ENCODE data around the gene JAZF1. TPM values are rescaled to one million over a fixed set of nuclear protein-coding genes. Genes with fewer than 3 reads are reported as not detected.
A peak's percentile ranks its signal among the peaks of the same experiment; 100 is the strongest.

JAZF1 gene
- total and polyA plus RNA-seq, 10 of the 15 experiments (the other 5 are each of a cell fraction or from before 2014, with no cell fraction given): 0.04 to 0.82 (median 0.15) TPM; not detected in 3

- CTCF ChIA-PET: no interaction called here
- Histone ChIP-seq H3K27me3 (replicated peaks in 1 of 2; ENCODE audit: control insufficient read depth in 2 of 2, insufficient read depth in 2 of 2, low read length in 1 of 2) (peaks cover 1 to 3% of the 10 kb centered on the region in 2 experiments; a peak in 1 of 4 replicates), H3K27ac (ENCODE audit: control insufficient read depth, insufficient read depth) (no peak overlapping the region), H3K9ac (ENCODE audit: control insufficient read depth, insufficient read depth, low read length) (no peak overlapping the region), H2AFZ (ENCODE audit: control insufficient read depth, low read depth, low read length) (no peak overlapping the region), H3K36me3 (ENCODE audit: control insufficient read depth in 2 of 2, insufficient read depth in 2 of 2, low read length in 1 of 2) (no peaks in the 10 kb centered on the region), H3K9me3 (replicated peaks; ENCODE audit: control insufficient read depth, insufficient read depth, low read length) (no peaks in the 10 kb centered on the region), H3K79me2 (ENCODE audit: control insufficient read depth, insufficient read depth, low read length) (no peaks in the 10 kb centered on the region), H3K4me1 (ENCODE audit: control insufficient read depth, insufficient read depth, low read length) (peaks cover 11% of the 10 kb centered on the region), H3K4me3 (no peak overlapping the region), H4K20me1 (ENCODE audit: control insufficient read depth, insufficient read depth) (no peaks in the 10 kb centered on the region), H3K4me2 (ENCODE audit: control insufficient read depth, insufficient read depth) (no peak overlapping the region)
- intact Hi-C loops (cut with micrococcal nuclease; ENCODE audit: unreplicated experiment): no loop called here
- no TSS peak for BruUV-seq (replicated peaks)
- RAD21 ChIA-PET (ENCODE audit: unreplicated experiment): no interaction called here
- no peak for ATAC-seq
- TF ChIP-seq SPI1 (IDR thresholded peaks at IDR 0.05; ENCODE audit: borderline replicate concordance, insufficient read depth, low read depth, low read length) (peak; percentile 16; the same call in 1 of the 2 replicates), EP300 (IDR thresholded peaks at IDR 0.05; ENCODE audit: borderline replicate concordance in 1 of 2, control insufficient read depth in 1 of 2, low read depth in 2 of 2, low read length in 2 of 2) (no peak)
- no peak for FAIRE-seq
- POLR2A ChIA-PET: no interaction called here
- in situ Hi-C loops (cut with MboI): no loop called here
- DNase-seq (ENCODE audit: low read depth, low spot score): no peak
- SMC1A ChIA-PET (ENCODE audit: uncharacterized antibody, unreplicated experiment): interaction anchor here (0.8 kb wide), 2 partner anchors 24 to 29 kb away, joined by 3 read pairs; no protein-coding TSS in a partner anchor
Observed at GRCh38 chr7:27895551-27895950, 285.0 kb downstream of the JAZF1 start.

DNA sequence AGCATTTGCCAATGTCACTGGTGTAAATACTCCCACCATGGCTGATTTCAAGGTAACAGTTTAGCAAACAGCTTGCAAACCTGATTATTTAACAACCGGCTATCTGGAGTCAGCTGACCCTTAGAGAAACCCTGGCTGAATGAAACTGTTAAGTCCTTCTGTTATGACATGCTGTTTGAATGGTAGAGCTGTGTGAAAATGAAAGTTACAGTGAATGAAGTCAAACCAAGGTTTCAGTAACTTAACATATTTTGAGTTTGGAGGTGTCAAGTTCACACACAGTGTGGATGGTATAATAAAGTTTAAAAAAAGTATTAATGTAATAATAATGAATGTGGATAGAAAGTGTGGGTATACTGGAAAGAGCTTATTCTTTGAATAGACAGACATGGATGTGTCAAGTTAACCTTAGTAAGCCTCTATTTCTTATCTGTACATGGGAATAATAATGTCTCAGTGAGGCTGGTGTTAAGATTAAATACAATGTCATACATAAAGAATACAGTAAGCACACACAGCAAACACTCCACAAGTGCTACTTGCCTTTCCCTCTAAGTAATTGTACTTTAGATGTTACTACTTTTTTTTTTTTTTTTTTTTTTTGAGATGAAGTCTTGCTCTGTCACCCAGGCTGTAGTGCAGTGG lies 290.3 kb downstream of the JAZF1 start:
- in situ Hi-C loops (cut with MboI) (no loop called here), intact Hi-C loops (cut with micrococcal nuclease; ENCODE audit: unreplicated experiment) (no loop called here)
- Histone ChIP-seq H3K27me3 (replicated peaks in 1 of 2; ENCODE audit: control insufficient read depth in 2 of 2, insufficient read depth in 2 of 2, low read length in 1 of 2) (no peaks in the 10 kb centered on the region), H3K4me3 (no peak overlapping the region), H3K9ac (ENCODE audit: control insufficient read depth, insufficient read depth, low read length) (no peak overlapping the region), H3K9me3 (replicated peaks; ENCODE audit: control insufficient read depth, insufficient read depth, low read length) (no peaks in the 10 kb centered on the region), H4K20me1 (ENCODE audit: control insufficient read depth, insufficient read depth) (no peaks in the 10 kb centered on the region), H3K4me1 (ENCODE audit: control insufficient read depth, insufficient read depth, low read length) (peaks cover 10% of the 10 kb centered on the region), H3K36me3 (ENCODE audit: control insufficient read depth in 2 of 2, insufficient read depth in 2 of 2, low read length in 1 of 2) (no peaks in the 10 kb centered on the region), H3K4me2 (ENCODE audit: control insufficient read depth, insufficient read depth) (peak overlapping the region; percentile 50), H3K79me2 (ENCODE audit: control insufficient read depth, insufficient read depth, low read length) (no peaks in the 10 kb centered on the region), H3K27ac (ENCODE audit: control insufficient read depth, insufficient read depth) (no peak overlapping the region), H2AFZ (ENCODE audit: control insufficient read depth, low read depth, low read length) (no peak overlapping the region; the same call in 1 of the 2 replicates)
- ChIA-PET POLR2A (interaction anchor here (0.7 to 1.2 kb wide), 2 partner anchors 16 to 122 kb away, joined by 3 to 5 read pairs; no protein-coding TSS in a partner anchor), CTCF (interaction anchor here (0.6 to 2.3 kb wide), 5 partner anchors 27 to 694 kb away, joined by 3 to 11 read pairs (median 3); no protein-coding TSS in a partner anchor), SMC1A (ENCODE audit: uncharacterized antibody, unreplicated experiment) (interaction anchor here (0.7 to 1.7 kb wide), 7 partner anchors 10 to 66 kb away, joined by 3 to 5 read pairs (median 4); no protein-coding TSS in a partner anchor), RAD21 (ENCODE audit: unreplicated experiment) (interaction anchor here (1.3 to 1.7 kb wide), 2 partner anchors 30 to 694 kb away, joined by 3 to 5 read pairs; no protein-coding TSS in a partner anchor)
- FAIRE-seq (peak; percentile 93), DNase-seq (ENCODE audit: low read depth, low spot score) (peak; percentile 67), ATAC-seq (peak; percentile 100)
- no TSS peak for BruUV-seq (replicated peaks)
- 0% methylated on average over 1 of the region's 1 CpG for WGBS (ENCODE audit: insufficient coverage, insufficient replicate concordance, low lambda C conversion rate, missing lambda C conversion rate)
- TF ChIP-seq ZBTB11 (CRISPR knock-in tag; IDR thresholded peaks at IDR 0.05) (no peak), BHLHE40 (IDR thresholded peaks at IDR 0.05; ENCODE audit: borderline replicate concordance in 1 of 2, low read depth in 2 of 2, low read length in 1 of 2) (peak in 1 of 2 experiments; percentile 36; a peak in 1 of 4 replicates), ZNF217 (IDR thresholded peaks at IDR 0.05) (no peak; the same call in 1 of the 2 replicates), JUND (IDR thresholded peaks at IDR 0.05; ENCODE audit: low read depth, low read length) (0 out of 2 replicates have a peak, but pooled peaks have one; percentile 20)
- TF ChIP-seq, protein P1, sequence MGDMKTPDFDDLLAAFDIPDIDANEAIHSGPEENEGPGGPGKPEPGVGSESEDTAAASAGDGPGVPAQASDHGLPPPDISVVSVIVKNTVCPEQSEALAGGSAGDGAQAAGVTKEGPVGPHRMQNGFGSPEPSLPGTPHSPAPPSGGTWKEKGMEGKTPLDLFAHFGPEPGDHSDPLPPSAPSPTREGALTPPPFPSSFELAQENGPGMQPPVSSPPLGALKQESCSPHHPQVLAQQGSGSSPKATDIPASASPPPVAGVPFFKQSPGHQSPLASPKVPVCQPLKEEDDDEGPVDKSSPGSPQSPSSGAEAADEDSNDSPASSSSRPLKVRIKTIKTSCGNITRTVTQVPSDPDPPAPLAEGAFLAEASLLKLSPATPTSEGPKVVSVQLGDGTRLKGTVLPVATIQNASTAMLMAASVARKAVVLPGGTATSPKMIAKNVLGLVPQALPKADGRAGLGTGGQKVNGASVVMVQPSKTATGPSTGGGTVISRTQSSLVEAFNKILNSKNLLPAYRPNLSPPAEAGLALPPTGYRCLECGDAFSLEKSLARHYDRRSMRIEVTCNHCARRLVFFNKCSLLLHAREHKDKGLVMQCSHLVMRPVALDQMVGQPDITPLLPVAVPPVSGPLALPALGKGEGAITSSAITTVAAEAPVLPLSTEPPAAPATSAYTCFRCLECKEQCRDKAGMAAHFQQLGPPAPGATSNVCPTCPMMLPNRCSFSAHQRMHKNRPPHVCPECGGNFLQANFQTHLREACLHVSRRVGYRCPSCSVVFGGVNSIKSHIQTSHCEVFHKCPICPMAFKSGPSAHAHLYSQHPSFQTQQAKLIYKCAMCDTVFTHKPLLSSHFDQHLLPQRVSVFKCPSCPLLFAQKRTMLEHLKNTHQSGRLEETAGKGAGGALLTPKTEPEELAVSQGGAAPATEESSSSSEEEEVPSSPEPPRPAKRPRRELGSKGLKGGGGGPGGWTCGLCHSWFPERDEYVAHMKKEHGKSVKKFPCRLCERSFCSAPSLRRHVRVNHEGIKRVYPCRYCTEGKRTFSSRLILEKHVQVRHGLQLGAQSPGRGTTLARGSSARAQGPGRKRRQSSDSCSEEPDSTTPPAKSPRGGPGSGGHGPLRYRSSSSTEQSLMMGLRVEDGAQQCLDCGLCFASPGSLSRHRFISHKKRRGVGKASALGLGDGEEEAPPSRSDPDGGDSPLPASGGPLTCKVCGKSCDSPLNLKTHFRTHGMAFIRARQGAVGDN (IDR thresholded peaks at IDR 0.05): 0 out of 2 replicates have a peak, but pooled peaks have one; percentile 30
